IPS-18a (cell line): Measurements from ENCODE around the gene CIDEB.

Source experiments
- H3K27ac ChIP-seq: one replicate; pipeline ENCODE4 v1.5.1; 2013; ENCODE audit warnings: low read length
- H3K27me3 ChIP-seq: one replicate; pipeline ENCODE4 v1.6.1; 2013; ENCODE audit warnings: mild to moderate bottlenecking, low read length; ENCODE audit not compliant: control insufficient read depth, insufficient read depth
- H3K36me3 ChIP-seq: one replicate; pipeline ENCODE4 v1.6.1; 2013; ENCODE audit warnings: low read depth, low read length; ENCODE audit not compliant: control insufficient read depth
- H3K4me1 ChIP-seq: one replicate; pipeline ENCODE4 v1.6.1; 2013; ENCODE audit warnings: low read depth, low read length; ENCODE audit not compliant: control insufficient read depth
- H3K4me3 ChIP-seq: one replicate; pipeline ENCODE4 v1.5.1; 2013; ENCODE audit warnings: low read length
- H3K9ac ChIP-seq: one replicate; pipeline ENCODE4 v1.6.1; 2013; ENCODE audit warnings: mild to moderate bottlenecking, low read length, moderate library complexity
- H3K9me3 ChIP-seq: one replicate; pipeline ENCODE4 v1.6.1; 2013; ENCODE audit warnings: low read depth, low read length; ENCODE audit not compliant: control insufficient read depth

Gene CIDEB

GRCh38 chr14:24260026-24260779 lies 47.6 kb downstream of the CIDEB start:
- Histone ChIP-seq H3K27ac (no peak overlapping the region), H3K9me3 (no peaks in the 10 kb centered on the region), H3K36me3 (no peaks in the 10 kb centered on the region), H3K27me3 (no peaks in the 10 kb centered on the region), H3K4me3 (no peak overlapping the region), H3K4me1 (no peaks in the 10 kb centered on the region), H3K9ac (no peak overlapping the region)

DNA sequence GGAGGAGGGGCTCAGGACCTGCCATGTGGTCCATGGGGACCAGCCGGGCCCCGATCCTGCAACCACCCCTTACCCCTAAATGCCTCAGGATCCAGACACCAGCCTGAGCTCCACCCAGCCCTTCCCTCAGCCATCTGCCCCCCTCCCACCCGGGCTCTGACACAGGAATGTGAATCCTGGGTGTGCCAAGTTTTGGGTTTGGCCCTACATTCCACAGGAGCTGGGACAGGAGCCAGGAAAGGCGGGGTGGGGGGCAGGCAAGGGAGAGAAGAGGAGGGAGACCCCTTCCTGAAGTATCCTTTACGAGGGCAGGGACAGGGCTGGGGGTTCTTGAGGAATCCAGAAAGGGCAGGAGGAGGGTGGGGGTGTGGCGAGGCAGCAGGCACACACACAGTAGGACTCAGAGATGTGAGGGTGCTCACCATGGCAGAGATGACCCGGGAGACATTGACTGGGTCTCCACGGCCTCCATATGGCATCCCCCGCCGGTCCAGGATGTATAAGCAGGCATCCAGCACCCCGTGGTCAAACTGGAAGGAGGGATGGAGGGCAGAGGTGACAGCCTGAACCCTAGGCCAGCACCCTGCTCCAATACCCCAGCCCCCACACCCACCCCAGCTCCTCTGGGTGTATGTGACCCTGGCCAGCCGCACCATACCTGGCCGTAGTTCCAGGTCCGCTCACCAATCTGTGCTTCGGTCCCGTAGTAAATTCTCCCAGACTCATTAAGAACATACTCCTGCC lies 48.3 kb downstream of the CIDEB start:
- Histone ChIP-seq H3K4me1 (no peaks in the 10 kb centered on the region), H3K4me3 (no peak overlapping the region), H3K27ac (no peak overlapping the region), H3K36me3 (no peaks in the 10 kb centered on the region), H3K9ac (no peak overlapping the region), H3K9me3 (no peaks in the 10 kb centered on the region), H3K27me3 (no peaks in the 10 kb centered on the region)

DNA sequence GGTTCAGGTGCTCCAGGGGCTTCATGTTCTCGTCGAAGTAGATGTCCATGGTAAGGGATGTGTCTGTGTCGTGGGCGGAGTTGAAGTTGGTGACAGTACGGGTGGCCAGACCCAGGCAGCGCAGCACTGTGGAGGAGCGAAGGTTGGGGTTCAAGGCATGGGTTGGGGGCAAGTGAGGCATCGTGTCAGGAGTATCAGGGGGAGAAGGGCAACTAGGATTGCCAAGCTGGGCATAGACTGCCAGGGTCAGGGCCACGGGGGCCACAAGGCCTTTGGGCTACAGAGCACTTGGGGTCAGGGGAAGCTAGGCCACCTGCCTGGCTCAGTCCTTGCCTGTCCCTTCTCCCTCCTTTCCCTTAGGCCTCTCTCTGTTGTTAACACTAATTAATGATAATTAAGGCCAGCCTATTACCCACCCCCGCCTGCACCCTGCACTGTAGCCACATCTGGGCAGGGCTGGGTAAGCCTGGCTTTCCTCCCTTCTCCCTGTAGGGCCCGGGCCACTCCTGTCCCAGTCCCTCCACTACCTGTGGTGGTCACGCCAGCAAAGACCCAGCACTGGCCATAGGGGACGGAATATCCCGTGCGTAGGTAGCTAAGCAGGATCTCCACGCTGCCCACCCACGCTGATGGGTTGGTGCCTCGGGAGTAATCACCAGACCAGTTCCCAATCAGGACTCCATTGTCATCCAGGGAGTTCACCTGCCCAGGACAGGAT lies 49.1 kb downstream of the CIDEB start:
- H3K27me3 ChIP-seq = no peaks in the 10 kb centered on the region
- H3K36me3 ChIP-seq = no peaks in the 10 kb centered on the region
- H3K9ac ChIP-seq = no peak overlapping the region
- no peaks in the 10 kb centered on the region for H3K4me1 ChIP-seq
- H3K4me3 ChIP-seq = no peak overlapping the region
- no peak overlapping the region for H3K27ac ChIP-seq
- no peaks in the 10 kb centered on the region for H3K9me3 ChIP-seq

- Histone ChIP-seq H3K27me3 (no peaks in the 10 kb centered on the region), H3K4me1 (no peaks in the 10 kb centered on the region), H3K27ac (no peak overlapping the region), H3K9ac (no peak overlapping the region), H3K36me3 (no peaks in the 10 kb centered on the region), H3K9me3 (no peaks in the 10 kb centered on the region), H3K4me3 (no peak overlapping the region)
Observed at GRCh38 chr14:24258119-24258518, 49.7 kb downstream of the CIDEB start.

DNA sequence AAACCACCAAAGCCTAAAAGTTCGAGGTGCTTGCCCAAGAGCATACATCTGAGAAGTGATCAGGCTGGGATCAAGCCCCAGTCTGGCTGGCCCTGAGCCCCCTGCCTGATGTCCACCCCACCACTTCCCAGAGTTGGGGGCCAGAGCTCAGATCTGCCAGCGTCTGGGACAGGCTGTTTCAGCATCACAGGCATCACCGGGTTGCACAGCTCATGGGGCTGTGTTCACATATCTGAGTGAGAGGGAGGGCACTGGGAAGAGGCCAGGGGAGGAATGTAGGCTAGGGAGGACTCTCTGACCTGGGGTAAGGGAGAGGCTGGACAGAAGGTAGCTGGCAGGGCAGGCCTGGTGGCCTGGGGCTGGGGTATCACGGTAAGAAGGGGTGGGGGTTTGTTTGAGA lies 50.8 kb downstream of the CIDEB start:
- H3K36me3 ChIP-seq = no peaks in the 10 kb centered on the region
- H3K27me3 ChIP-seq = no peaks in the 10 kb centered on the region
- no peak overlapping the region for H3K4me3 ChIP-seq
- no peak overlapping the region for H3K9ac ChIP-seq
- no peaks in the 10 kb centered on the region for H3K4me1 ChIP-seq
- H3K27ac ChIP-seq = no peak overlapping the region
- H3K9me3 ChIP-seq = no peaks in the 10 kb centered on the region

- no peak overlapping the region for H3K27ac ChIP-seq
Observed at GRCh38 chr14:24255931-24256711, 51.7 kb downstream of the CIDEB start.

DNA sequence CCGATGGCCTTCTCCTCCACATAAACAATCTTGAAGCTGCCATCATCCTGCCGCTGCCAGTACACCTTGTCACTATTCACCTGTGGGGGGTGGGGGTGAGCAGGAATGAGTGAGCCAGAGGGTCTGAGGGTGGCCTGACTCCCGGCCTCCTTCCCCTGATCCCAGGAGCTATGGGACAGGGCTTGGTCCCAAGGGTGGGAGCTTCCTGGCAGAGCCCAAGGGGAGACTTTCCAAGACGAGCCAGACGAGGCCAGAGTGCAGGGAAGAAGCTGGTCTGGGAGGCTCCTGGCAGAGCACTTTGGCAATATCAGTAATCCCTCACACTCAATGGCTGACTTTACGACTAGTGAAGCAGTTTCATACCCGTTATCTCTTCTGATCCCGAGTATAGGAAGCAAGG lies 52.3 kb downstream of the CIDEB start:
- H3K4me1 ChIP-seq = no peaks in the 10 kb centered on the region
- no peak overlapping the region for H3K9ac ChIP-seq
- H3K9me3 ChIP-seq = no peaks in the 10 kb centered on the region
- no peak overlapping the region for H3K4me3 ChIP-seq
- H3K36me3 ChIP-seq = no peaks in the 10 kb centered on the region
- H3K27ac ChIP-seq = no peak overlapping the region
- H3K27me3 ChIP-seq = no peaks in the 10 kb centered on the region

More at GRCh38 chr14:24255931-24256711, 51.7 kb downstream of the CIDEB start:
- H3K4me1 ChIP-seq = no peaks in the 10 kb centered on the region
- no peak overlapping the region for H3K9ac ChIP-seq
- no peak overlapping the region for H3K4me3 ChIP-seq
- H3K9me3 ChIP-seq = no peaks in the 10 kb centered on the region
- H3K27me3 ChIP-seq = no peaks in the 10 kb centered on the region
- no peaks in the 10 kb centered on the region for H3K36me3 ChIP-seq
